GM12892 (cell line): Measurements from ENCODE around the gene CCNYL1.
A peak's percentile ranks its signal among the peaks of the same experiment; 100 is the strongest.
"Not testable (repeated sequence)": the region's sequence is repeated elsewhere in the genome, so short reads cannot be mapped to it uniquely, and the experiment has no call there.

Experiments used
- DNase-seq: peaks from one replicate; pipeline ENCODE4 v3.0.0; 2011; ENCODE audit not compliant: insufficient read length
- FAIRE-seq: peaks from 2 replicates; lab custom pipeline; 2011; peaks lifted over from hg19 to GRCh38; lab: Jason Lieb, UNC
- POLR2A ChIP-seq: IDR thresholded peaks from 2 replicates; pipeline ENCODE4 v1.6.1; 2011; ENCODE audit warnings: low read depth, low read length, control low read depth
- POLR2AphosphoS5 ChIP-seq: IDR thresholded peaks from 2 replicates; pipeline ENCODE4 v1.6.1; 2011; ENCODE audit warnings: low read depth, low read length, control low read depth
- TAF1 ChIP-seq: IDR thresholded peaks from 2 replicates; pipeline ENCODE4 v1.6.1; 2011; ENCODE audit warnings: low read depth, mild to moderate bottlenecking, control low read depth, low read length, borderline replicate concordance

The CCNYL1 gene

DNA sequence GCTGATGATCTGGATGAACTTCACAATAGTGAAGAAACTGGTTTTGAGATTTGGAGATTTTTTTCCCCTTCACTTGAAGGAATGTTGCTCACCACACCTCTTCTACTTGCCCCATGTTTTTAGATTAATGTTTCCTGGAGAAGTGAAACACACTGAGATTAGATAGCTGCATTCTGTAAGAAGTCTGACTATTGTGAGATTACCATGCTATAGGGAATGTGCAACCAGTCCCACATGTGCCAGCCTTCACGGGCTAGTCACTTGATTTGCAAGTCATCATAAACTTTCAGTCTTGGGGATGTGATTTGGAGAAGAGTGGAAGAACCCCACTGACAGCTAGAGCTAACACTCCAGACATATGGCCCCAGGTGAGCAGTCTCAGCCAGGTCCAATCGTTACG lies 7.4 kb upstream of the CCNYL1 start:
- DNase-seq (no peak), FAIRE-seq (no peak)
- TF ChIP-seq POLR2AphosphoS5 (no peak), TAF1 (no peak), POLR2A (no peak)

DNA sequence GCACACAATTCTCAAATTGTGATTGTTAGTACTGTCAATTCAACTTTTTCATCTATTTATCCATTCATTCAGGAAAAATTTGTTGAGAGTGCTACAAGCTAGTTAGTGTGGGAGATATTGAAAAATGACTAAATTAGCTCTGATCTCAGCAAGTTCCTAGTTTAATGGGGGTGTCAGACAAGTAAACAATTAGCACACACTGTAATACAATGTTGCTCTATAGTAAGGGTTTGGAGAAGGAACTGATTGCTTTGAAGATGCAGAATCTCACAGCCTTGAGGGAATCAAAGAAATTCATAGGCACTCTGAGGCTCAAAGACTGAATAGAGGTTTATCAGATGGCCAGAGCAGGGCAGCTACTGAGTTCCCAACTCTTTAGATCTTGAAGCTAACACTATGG lies 6.8 kb upstream of the CCNYL1 start:
- no peak for TF ChIP-seq POLR2AphosphoS5
- FAIRE-seq = no peak
- no peak for DNase-seq

DNA sequence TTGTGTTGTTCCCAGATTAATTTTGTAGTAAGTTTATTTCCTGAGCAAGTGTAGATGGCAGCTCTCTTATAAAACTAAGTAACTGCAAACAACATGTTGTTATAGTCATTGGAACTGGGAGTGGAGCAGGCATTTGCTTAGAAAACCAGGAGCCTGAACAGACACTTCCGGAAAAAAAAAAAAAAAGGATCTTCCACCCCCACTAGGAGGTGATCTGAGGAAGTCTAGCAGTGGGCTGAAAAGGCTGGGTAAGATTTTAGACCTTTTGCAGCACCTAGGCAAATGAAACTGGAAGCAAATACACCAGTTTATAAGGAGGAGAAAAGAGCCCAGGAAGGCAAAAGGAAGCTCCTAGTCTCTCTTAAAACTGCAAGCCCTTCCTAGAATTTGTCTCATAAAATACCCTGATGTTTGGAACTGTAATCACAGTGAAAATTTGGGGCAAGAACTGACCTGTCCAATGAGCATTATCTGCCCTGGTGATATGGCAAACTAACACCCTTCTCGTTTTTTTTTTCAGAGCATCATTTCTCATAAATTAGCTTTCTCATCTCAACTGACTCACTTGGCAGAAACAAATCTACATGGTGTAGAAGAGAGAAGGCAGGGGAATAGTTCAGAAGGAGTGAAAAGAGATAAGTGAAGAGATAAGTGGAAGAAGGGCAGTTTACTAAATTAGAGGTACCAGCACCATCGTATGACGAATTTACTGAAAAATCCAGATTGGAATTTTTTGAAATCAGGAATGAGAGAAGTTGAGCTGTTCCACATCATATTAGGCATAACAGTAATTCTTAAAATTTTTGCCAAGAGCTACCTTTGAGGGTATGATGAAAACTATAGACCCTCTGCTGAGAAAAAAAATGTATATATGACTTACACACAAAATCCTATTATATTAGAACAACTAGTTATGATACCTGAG lies 4.2 kb upstream of the CCNYL1 start:
- TF ChIP-seq POLR2A = no peak
- no peak for TF ChIP-seq POLR2AphosphoS5
- no peak for TF ChIP-seq TAF1
- no peak for FAIRE-seq
- no peak for DNase-seq

DNA sequence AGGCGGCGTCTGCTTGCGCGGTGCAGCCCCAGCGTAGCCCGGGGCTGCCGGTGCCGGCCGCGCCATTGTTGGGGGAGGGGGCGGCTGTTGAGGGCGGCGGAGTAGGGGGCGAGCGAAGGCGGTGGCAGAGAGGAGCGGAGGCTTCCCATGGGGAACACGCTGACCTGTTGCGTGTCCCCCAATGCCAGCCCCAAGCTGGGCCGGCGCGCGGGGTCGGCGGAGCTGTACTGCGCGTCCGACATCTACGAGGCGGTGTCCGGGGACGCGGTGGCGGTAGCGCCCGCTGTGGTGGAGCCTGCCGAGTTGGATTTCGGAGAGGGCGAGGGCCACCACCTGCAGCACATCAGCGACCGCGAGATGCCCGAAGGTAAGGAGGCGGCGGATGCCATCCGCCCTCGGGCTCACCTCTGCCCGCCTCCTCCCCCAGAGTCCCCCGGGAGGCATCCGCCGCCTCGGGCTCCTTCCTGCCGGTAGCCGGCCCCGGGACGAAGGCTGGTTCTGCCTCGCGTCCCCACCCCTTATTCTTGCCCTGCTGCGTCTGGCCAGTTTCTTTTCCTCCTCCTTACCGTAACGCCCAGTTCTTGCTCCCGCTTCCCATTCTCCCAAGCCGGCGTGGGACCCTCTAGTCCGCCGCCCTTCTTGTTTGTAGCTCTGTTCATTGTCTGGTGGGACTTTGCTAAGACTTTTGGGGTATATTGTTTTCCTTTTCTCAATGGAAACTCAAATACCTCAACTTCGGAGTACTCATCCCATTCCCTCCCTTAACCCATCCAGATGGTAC lies 500 bp downstream of the CCNYL1 start:
- no peak for FAIRE-seq
- DNase-seq = peak; percentile 57
- no peak for TF ChIP-seq POLR2AphosphoS5
- TF ChIP-seq TAF1 = no peak
- no peak for TF ChIP-seq POLR2A

DNA sequence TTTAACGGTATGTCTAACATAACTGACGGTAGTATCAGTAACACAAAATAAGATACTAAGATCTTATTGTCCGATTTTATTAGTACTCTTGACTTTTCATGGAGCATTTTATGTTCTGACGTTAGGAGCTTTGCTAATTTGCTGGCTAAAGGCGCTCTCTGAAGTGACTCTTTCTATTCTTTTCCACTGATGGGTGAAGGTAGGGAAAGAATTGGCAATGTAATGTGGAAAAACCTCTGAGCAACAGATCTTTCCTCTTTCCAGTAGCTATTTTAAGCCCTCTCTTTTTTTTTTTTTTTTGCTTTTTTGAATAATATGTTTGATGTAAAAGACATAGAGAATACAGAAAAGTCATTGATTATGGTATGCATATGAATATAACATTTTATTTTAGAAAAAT lies 4.6 kb downstream of the CCNYL1 start:
- DNase-seq (no peak), FAIRE-seq (no peak)
- TF ChIP-seq TAF1 (no peak), POLR2A (no peak), POLR2AphosphoS5 (no peak)

DNA sequence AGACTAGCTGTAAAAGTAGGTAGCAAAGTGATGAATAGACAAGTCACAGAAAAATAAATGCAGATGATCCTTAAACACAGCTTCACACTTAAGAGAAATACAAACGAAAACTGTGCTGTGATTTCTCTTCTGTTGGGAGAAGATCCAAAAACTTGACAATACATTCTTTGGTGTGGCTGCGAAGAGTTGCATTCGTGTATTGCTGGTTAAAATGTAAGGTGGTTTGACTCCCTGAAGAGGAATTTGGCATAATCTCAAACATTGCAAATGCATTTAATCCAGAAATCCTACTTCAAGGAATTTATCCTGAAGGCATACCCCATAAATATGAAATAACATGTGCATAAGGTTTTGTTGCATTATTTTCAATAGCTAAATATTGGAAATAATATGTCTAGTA lies 7.1 kb downstream of the CCNYL1 start:
- FAIRE-seq (no peak), DNase-seq (no peak)
- no peak for TF ChIP-seq POLR2AphosphoS5

DNA sequence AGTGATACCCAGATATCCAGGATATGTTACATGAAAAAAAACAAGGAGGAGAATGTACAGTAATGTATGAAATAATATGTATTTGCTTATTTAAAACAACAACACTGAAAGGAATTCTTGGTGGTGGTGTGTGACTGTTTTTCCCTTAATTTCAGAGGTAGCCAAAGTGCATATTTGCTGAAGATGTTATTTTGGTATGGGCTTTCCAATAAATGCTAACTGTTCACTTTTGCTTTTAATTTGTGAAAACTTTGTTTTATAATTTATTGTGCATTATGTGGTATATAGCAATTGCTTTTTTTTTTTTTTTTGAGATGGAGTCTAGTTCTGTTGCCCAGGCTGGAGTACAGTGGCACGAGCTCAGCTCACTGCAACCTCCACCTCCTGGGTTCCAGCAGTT lies 7.6 kb downstream of the CCNYL1 start:
- DNase-seq (no peak), FAIRE-seq (no peak)
- TF ChIP-seq POLR2AphosphoS5 (no peak), TAF1 (no peak), POLR2A (no peak)

DNA sequence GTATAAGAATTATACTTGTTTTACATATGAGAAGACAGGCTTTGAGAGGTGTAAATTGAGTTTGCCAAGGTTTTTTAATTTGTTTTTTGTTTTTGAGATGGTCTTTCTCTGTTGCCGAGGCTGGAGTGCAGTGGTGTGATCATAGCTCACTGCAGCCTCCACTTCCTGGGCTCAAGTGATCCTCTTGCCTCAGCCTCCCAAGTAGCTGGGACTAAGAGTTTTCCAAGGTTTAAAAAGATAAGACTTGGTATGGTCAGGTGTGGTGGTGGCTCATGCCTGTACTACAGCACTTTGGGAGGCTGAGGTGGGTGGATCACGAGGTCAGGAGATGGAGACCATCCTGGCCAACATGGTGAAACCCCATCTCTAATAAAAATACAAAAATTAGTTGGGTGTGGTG lies 8.2 kb downstream of the CCNYL1 start:
- FAIRE-seq, DNase-seq: not testable (repeated sequence)

DNA sequence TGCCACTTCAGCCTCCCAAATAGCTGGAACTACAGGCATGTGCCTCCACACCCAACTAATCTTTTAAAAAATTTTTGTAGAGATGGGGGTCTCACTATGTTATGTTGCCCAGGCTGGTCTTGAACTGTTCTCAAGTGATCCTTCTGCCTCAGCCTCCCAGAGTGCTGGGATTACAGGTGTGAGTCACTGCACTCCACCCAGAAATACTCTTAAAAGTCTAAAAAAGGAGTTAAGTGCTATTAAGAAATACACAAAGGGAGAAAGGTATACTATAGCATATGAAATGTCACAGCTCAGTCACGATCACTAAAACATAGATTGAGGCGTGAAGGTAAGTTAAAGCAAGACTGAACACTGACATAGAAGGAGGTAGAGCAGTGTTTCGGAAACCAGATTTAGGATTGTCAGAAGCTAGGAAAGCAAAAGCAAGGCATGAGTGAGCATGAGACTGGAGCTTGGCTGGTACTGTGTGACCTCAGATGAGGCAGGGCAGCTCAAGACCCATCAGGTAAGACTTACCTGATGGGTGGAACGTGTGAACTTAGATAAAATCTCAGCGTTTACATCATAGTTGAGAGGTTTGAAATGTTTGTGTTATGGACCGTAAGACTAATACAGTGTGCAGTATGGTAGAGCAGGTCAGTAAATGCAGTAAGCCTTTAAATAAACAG lies 9.2 kb downstream of the CCNYL1 start:
- FAIRE-seq (no peak), DNase-seq (no peak)
- TF ChIP-seq POLR2AphosphoS5 = no peak
- TF ChIP-seq POLR2A = no peak
- TF ChIP-seq TAF1 = no peak

DNA sequence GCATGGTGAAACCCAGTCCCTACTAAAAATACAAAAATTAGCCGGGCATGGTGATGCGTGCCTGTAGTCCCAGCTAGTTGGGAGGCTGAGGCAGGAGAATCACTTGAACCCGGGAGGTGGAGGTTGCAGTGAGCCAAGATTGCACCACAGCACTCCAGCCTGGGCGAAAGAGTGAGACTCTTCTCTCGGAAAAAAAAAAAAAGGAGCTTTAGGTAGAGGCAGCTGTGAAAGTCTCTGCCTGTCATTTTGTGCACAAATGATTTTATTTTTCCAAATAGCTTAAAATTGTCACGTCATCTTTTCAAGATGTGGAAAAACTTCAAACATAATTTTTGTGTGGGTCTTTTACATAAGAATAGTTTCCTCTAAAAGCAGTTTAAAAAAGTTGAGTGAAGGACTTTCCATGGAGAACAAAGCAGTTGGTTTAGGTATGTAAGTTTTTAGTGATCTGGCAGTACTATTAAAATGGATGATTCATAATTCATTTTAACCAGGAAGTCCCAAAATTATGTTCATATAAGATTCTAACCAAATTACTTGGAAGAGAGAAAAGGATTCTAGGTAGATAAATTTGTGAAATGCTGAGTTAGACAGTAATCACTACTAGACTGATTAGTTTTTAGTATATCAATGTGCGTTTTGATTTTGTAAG lies 11.5 kb downstream of the CCNYL1 start:
- no peak for FAIRE-seq
- TF ChIP-seq POLR2AphosphoS5 (no peak), TAF1 (no peak), POLR2A (no peak)
- no peak for DNase-seq

DNA sequence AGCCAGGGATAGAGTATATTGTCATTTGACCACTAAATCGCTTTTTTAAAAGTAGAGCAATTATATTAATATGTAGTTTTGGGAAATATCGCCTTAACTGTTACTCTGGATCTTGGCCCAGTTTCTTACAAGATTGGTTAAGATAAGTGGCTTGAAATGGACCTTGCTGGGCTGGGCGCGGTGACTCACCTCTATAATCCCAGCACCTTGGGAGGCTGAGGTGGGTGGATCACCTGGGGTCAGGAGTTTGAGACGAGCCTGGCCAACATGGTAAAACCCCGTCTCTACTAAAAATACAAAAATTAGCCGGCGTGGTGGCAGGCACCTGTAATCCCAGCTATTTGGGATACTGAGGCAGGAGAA lies 12.0 kb downstream of the CCNYL1 start:
- FAIRE-seq = not testable (repeated sequence)

DNA sequence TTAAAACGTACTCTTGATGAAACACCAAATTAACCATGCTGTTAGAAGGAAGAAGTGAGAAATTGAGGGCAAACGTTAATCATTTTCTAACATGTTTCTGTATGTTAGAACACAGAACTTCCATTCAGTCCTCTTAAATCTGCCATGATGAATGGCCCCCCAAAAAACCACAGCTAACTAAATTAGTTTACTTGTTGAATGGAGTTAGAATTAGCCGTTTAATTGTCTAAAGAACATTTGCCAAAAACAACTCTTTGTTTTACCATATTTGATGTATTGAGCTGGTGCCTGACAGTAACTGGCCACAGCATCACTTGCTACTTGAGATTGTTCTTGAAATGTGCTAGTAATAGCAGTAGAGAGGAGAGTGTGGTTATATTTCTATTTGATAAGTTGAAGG lies 12.7 kb downstream of the CCNYL1 start:
- TF ChIP-seq POLR2A (no peak), TAF1 (no peak), POLR2AphosphoS5 (no peak)
- FAIRE-seq (peak; percentile 36), DNase-seq (no peak)

More for the DNA sequence above, 12.0 kb downstream of the CCNYL1 start:
- DNase-seq = not testable (repeated sequence)
